ENCODE measurements around the gene LIN7A.
"Not testable (repeated sequence)": the region's sequence is repeated elsewhere in the genome, so short reads cannot be mapped to it uniquely, and the experiment has no call there.

The LIN7A gene

GRCh38 chr12:80920006-80920405 lies 17.7 kb downstream of the LIN7A start:
- DNase-seq (ENCODE audit: low read depth) = no peak

- DNase-seq (ENCODE audit: low read depth) = no peak
Measured at GRCh38 chr12:80917651-80918050, 20.1 kb downstream of the LIN7A start.

GRCh38 chr12:80912901-80913770 lies 24.6 kb downstream of the LIN7A start:
- DNase-seq (ENCODE audit: low read depth) = no peak

GRCh38 chr12:80909370-80909769 lies 28.4 kb downstream of the LIN7A start:
- no peak for DNase-seq (ENCODE audit: low read depth)

GRCh38 chr12:80902711-80903110 lies 35.0 kb downstream of the LIN7A start:
- DNase-seq (ENCODE audit: low read depth) = no peak

- no peak for DNase-seq (ENCODE audit: low read depth)
Measured at GRCh38 chr12:80901661-80902060, 36.1 kb downstream of the LIN7A start.

- no peak for DNase-seq (ENCODE audit: low read depth)
Measured at GRCh38 chr12:80895240-80895639, 42.5 kb downstream of the LIN7A start.

GRCh38 chr12:80894179-80894578 lies 43.6 kb downstream of the LIN7A start:
- no peak for DNase-seq (ENCODE audit: low read depth)

- DNase-seq (ENCODE audit: low read depth) = no peak
Measured at GRCh38 chr12:80892597-80893445, 44.9 kb downstream of the LIN7A start.

- no peak for DNase-seq (ENCODE audit: low read depth)
Measured at GRCh38 chr12:80884651-80885050, 53.1 kb downstream of the LIN7A start.

- DNase-seq (ENCODE audit: low read depth) = no peak
Measured at GRCh38 chr12:80881106-80881505, 56.6 kb downstream of the LIN7A start.

- not testable (repeated sequence) for DNase-seq (ENCODE audit: low read depth)
Measured at GRCh38 chr12:80878452-80878851, 59.3 kb downstream of the LIN7A start.

- DNase-seq (ENCODE audit: low read depth) = peak; percentile 17
Measured at GRCh38 chr12:80877721-80878265, 59.9 kb downstream of the LIN7A start.

GRCh38 chr12:80872053-80872452 lies 65.7 kb downstream of the LIN7A start:
- DNase-seq (ENCODE audit: low read depth) = no peak

- no peak for DNase-seq (ENCODE audit: low read depth)
Measured at GRCh38 chr12:80869264-80869663, 68.5 kb downstream of the LIN7A start.

- no peak for DNase-seq (ENCODE audit: low read depth)
Measured at GRCh38 chr12:80868576-80868975, 69.2 kb downstream of the LIN7A start.

GRCh38 chr12:80867941-80868340 lies 69.8 kb downstream of the LIN7A start:
- DNase-seq (ENCODE audit: low read depth) = no peak

GRCh38 chr12:80864046-80864735 lies 73.5 kb downstream of the LIN7A start:
- no peak for DNase-seq (ENCODE audit: low read depth)

GRCh38 chr12:80862531-80862930 lies 75.2 kb downstream of the LIN7A start:
- no peak for DNase-seq (ENCODE audit: low read depth)

GRCh38 chr12:80861641-80862378 lies 75.9 kb downstream of the LIN7A start:
- peak; percentile 49 for DNase-seq (ENCODE audit: low read depth)

- no peak for DNase-seq (ENCODE audit: low read depth)
Measured at GRCh38 chr12:80860928-80861327, 76.8 kb downstream of the LIN7A start.
